Astrocyte of the cerebellum (primary cell): Measurements from ENCODE around the gene DIDO1.

ENCODE experiments used
- DNase-seq: peaks from one replicate; pipeline ENCODE4 v3.0.0-alpha.2; 2011; ENCODE audit warnings: low read depth
- H3K4me3 ChIP-seq: 2 replicates; pipeline ENCODE4 v1.5.1; 2011; ENCODE audit warnings: mild to moderate bottlenecking, low read depth, low read length, moderate library complexity
- in situ Hi-C: cut with HindIII; loops from 2 replicates; pipeline ENCODE4 v1.10.0; 2017; ENCODE audit warnings: low sequenced_read_pairs
- TF ChIP-seq, protein P1 (sequence below): IDR thresholded peaks from 2 replicates; pipeline ENCODE4 v1.5.1; 2012; ENCODE audit warnings: low read length, low read depth, moderate library complexity, mild to moderate bottlenecking; ENCODE audit errors: missing control alignments

The DIDO1 gene

DNA sequence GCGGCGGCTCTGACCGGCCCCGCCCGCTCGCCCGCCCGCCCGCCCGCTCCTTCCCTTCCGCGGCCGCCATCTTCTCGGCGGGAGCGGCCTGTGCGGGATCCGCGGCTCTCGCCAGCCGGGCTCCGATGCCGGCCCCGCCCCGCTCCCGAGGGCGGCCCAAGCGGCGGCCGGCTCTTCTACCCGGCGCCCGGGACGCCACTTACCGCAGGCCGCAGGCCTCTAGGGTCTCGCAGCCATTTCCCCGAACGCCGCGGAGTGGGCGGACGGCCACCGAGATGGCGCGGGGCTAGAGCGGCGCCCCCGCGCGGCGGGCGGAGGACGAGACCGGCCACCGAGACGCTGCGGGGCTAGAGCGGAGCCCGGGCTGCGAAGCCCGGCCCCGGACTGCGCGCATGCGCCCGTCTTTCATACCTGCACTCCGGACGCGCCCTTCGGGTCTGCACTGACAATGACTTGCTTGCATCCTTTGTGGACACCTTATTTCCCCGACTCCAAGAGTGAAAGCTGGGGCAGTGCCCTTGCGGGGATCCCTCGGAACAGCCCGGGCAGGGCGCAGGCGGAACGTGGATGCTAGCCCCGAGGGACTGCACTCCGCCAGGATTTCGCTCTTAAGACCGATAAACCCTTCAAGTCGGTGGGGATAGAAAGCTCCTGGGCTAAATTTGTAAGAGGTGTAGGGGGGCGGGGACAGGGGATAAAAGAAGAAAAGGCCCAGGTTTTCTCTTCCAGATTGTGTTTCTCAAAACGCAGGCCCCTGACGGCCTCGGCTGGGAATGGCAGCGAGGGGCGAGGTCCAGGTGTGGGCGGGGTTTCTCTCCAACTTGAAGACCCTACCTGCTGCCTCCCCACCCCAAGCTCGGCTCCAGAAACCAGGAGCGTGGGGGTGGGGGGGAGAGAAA lies at the start of gene DIDO1:
Gene DIDO1, minus strand, starts transcription at position 277 of the 899 bp plus-strand sequence.
- in situ Hi-C loops, result no loop called here
- DNase-seq, result peak; percentile 38
- H3K4me3 ChIP-seq, result peak within 1 kb of the TSS; percentile 93
- TF ChIP-seq, protein P1, sequence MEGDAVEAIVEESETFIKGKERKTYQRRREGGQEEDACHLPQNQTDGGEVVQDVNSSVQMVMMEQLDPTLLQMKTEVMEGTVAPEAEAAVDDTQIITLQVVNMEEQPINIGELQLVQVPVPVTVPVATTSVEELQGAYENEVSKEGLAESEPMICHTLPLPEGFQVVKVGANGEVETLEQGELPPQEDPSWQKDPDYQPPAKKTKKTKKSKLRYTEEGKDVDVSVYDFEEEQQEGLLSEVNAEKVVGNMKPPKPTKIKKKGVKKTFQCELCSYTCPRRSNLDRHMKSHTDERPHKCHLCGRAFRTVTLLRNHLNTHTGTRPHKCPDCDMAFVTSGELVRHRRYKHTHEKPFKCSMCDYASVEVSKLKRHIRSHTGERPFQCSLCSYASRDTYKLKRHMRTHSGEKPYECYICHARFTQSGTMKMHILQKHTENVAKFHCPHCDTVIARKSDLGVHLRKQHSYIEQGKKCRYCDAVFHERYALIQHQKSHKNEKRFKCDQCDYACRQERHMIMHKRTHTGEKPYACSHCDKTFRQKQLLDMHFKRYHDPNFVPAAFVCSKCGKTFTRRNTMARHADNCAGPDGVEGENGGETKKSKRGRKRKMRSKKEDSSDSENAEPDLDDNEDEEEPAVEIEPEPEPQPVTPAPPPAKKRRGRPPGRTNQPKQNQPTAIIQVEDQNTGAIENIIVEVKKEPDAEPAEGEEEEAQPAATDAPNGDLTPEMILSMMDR, result peak; percentile 64

DNA sequence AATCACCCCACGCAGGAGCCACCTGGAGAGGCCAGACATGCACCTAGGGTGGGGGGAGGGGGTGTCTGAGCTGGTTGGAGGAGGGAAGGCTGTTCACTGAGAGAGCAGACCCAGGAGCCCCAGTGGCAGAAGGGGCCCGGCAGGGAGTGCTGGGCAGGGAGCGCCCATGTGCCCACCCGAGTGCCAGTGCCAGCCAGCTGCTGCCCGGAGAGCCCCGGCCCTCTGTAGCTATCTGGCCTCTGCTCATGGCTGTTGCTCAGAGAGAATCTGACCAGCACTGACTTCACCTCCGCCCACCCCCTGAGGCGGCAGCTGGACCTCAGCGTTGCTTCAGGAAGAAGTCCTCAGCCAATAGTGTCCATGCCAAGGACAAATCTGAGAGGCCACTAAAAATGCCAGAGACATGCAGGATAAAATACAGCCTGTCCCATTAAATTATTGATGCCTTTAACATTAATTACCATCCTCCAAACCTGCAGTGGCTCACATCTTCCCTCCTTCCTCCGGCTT lies 49.0 kb upstream of the DIDO1 start:
- H3K4me3 ChIP-seq, result no peak overlapping the region
- TF ChIP-seq, protein P1, result no peak
- in situ Hi-C loops, result no loop called here
- DNase-seq, result no peak

- in situ Hi-C loops, result no loop called here
- no peak for DNase-seq
- H3K4me3 ChIP-seq, result no peak overlapping the region
- TF ChIP-seq, protein P1, result no peak
Measured at GRCh38 chr20:62972845-62973745, 46.8 kb upstream of the DIDO1 start.

GRCh38 chr20:62971950-62972844 lies 45.9 kb upstream of the DIDO1 start:
- DNase-seq, result peak; percentile 43
- in situ Hi-C loops, result no loop called here
- TF ChIP-seq, protein P1, result peak; percentile 87
- no peak overlapping the region for H3K4me3 ChIP-seq

DNA sequence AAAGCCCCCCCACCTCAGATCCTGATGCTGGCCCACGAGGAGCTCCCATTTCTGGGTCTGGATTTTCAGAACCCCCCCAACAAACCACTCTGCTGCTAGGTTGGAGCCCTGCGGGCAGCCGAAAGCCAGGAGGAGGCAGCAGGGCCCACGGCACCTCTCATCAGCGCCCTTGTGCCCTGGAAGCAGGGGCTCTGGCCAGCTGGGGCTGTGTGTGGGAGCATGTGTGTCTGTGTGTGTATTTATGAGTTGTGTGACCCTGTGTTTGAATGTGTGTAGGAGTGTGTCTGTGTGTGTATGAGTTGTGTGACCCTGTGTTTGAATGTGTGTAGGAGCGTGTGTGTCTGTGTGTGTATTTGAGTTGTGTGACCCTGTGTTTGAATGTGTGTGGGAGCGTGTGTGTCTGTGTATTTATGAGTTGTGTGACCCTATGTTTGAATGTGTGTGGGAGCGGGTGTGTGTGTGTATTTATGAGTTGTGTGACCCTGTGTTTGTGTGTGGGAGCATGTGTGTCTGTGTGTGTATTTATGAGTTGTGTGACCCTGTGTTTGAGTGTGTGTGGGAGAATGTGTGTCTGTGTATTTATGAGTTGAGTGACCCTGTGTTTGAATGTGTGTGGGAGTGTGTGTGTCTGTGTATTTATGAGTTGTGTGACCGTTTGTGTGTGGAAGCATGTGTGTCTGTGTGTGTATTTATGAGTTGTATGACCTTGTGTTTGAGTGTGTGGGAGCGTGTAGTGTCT lies 45.1 kb upstream of the DIDO1 start:
- H3K4me3 ChIP-seq, result no peak overlapping the region
- in situ Hi-C loops, result no loop called here
- TF ChIP-seq, protein P1, result no peak
- no peak for DNase-seq
